ENCODE results near the gene COL6A1. TPM values are rescaled to one million over a fixed set of nuclear protein-coding genes. Genes with fewer than 3 reads are reported as not detected.

COL6A1 gene
- total RNA-seq, 2 experiments from 2014 or later = not detected

DNA sequence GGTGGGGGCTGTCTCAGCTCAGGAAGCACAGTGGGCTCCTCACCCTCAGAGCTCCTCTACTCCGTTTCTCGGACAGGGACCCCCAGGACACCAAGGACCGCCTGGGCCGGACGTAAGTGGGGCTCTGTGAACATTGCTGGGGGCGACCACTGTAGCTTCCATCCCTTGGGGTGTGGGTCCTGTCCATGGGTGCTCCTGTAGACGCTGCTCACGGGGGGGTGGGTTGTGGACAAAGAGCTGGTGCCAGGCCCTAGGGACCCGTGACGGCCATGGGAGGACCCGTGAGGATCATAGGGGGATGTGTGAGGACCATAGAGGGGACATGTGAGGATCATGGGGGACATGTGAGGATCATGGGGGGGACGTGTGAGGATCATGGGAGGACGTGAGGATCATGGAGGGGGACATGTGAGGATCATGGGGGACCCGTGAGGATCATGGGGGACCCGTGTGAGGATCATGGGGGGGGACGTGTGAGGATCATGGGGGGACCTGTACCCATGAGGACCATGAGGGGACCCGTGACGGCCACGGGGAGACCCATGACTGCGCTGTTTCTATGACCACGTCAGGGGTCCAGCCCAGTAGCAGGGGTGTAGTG, 18.1 kb downstream of the COL6A1 start:
- H3K9me3 ChIP-seq (ENCODE audit: low read length) = no peaks in the 10 kb centered on the region
- POLR2A ChIA-PET = no interaction called here
- intact Hi-C loops (cut with micrococcal nuclease; ENCODE audit: unreplicated experiment) = no loop called here
- H4K20me1 ChIP-seq (ENCODE audit: insufficient read depth, low read length) = no peaks in the 10 kb centered on the region
- TF ChIP-seq, protein P1, sequence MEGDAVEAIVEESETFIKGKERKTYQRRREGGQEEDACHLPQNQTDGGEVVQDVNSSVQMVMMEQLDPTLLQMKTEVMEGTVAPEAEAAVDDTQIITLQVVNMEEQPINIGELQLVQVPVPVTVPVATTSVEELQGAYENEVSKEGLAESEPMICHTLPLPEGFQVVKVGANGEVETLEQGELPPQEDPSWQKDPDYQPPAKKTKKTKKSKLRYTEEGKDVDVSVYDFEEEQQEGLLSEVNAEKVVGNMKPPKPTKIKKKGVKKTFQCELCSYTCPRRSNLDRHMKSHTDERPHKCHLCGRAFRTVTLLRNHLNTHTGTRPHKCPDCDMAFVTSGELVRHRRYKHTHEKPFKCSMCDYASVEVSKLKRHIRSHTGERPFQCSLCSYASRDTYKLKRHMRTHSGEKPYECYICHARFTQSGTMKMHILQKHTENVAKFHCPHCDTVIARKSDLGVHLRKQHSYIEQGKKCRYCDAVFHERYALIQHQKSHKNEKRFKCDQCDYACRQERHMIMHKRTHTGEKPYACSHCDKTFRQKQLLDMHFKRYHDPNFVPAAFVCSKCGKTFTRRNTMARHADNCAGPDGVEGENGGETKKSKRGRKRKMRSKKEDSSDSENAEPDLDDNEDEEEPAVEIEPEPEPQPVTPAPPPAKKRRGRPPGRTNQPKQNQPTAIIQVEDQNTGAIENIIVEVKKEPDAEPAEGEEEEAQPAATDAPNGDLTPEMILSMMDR (conservative IDR thresholded peaks at IDR 0.05; ENCODE audit: low read length) = no peak
- TF ChIP-seq EZH2phosphoT487 (IDR thresholded peaks at IDR 0.05; ENCODE audit: borderline replicate concordance, low read depth, low read length) = no peak
- H3K79me2 ChIP-seq (ENCODE audit: insufficient read depth, low read depth, low read length) = no peaks in the 10 kb centered on the region
- H3K36me3 ChIP-seq (ENCODE audit: insufficient read depth, low read length) = no peaks in the 10 kb centered on the region
- H3K27ac ChIP-seq (ENCODE audit: low read depth, low read length, poor library complexity, severe bottlenecking) = no peak overlapping the region
- BruUV-seq (replicated peaks) = no TSS peak
- no peak overlapping the region for H2AFZ ChIP-seq (ENCODE audit: low read length)
- CTCF ChIA-PET (ENCODE audit: unreplicated experiment) = no interaction called here
- H3K4me3 ChIP-seq (ENCODE audit: low read depth, low read length, poor library complexity, severe bottlenecking) = no peak overlapping the region
- H3K4me2 ChIP-seq (ENCODE audit: low read length) = no peak overlapping the region
- H3K4me1 ChIP-seq (ENCODE audit: insufficient read depth, low read length, poor library complexity, severe bottlenecking) = no peaks in the 10 kb centered on the region
- DNase-seq (ENCODE audit: low spot score) = no peak
- no peaks in the 10 kb centered on the region for H3K9me2 ChIP-seq (ENCODE audit: insufficient read depth, low read length)

DNA sequence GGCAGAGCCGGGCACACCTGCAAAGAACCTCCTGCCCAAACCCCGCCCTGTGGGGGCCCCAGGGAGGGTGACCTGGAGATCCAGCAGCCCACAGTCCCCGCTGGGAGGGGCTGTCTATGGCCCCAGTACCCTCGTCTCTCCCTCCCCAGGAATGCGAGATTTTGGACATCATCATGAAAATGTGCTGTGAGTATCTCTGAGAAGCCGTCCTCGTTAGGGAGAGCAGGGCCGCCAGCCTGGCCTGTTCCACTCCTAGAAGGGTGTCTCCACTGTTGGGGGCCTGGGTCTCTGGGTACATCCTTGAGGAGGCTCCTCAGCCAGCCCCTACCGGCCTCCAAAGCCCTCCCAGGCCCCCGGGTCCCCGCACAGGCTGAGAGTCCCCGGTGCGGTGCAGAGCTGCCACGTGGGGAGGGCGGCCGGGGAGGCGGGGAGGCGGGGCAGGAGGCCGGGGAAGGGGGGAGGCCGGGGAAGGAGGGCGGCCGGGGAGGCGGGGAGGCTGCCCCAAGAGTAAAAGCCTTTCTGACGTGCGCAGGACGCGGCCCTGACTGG, 18.7 kb downstream of the COL6A1 start:
- Histone ChIP-seq H3K36me3 (ENCODE audit: insufficient read depth, low read length) (no peaks in the 10 kb centered on the region), H3K4me2 (ENCODE audit: low read length) (no peak overlapping the region), H3K9me2 (ENCODE audit: insufficient read depth, low read length) (no peaks in the 10 kb centered on the region), H3K4me1 (ENCODE audit: insufficient read depth, low read length, poor library complexity, severe bottlenecking) (no peaks in the 10 kb centered on the region), H3K9me3 (ENCODE audit: low read length) (no peaks in the 10 kb centered on the region), H3K79me2 (ENCODE audit: insufficient read depth, low read depth, low read length) (no peaks in the 10 kb centered on the region), H4K20me1 (ENCODE audit: insufficient read depth, low read length) (no peaks in the 10 kb centered on the region), H2AFZ (ENCODE audit: low read length) (no peak overlapping the region), H3K27ac (ENCODE audit: low read depth, low read length, poor library complexity, severe bottlenecking) (no peak overlapping the region), H3K4me3 (ENCODE audit: low read depth, low read length, poor library complexity, severe bottlenecking) (no peak overlapping the region)
- intact Hi-C loops (cut with micrococcal nuclease; ENCODE audit: unreplicated experiment) = no loop called here
- POLR2A ChIA-PET = no interaction called here
- CTCF ChIA-PET (ENCODE audit: unreplicated experiment) = no interaction called here
- DNase-seq (ENCODE audit: low spot score) = no peak
- no peak for TF ChIP-seq EZH2phosphoT487 (IDR thresholded peaks at IDR 0.05; ENCODE audit: borderline replicate concordance, low read depth, low read length)
- TF ChIP-seq, protein P1 (conservative IDR thresholded peaks at IDR 0.05; ENCODE audit: low read length) = no peak
- no TSS peak for BruUV-seq (replicated peaks)
